Measurements from ENCODE around the gene DDX17. TPM values are rescaled to one million over a fixed set of nuclear protein-coding genes. Genes with fewer than 3 reads are reported as not detected.

The DDX17 gene
- polyA plus RNA-seq, 1 donor from 2014 or later, result 996 TPM

- no peaks in the 10 kb centered on the region for H3K9me2 ChIP-seq (ENCODE audit: insufficient read depth, low read length)
- H4K20me1 ChIP-seq (ENCODE audit: insufficient read depth), result no peaks in the 10 kb centered on the region
- no peaks in the 10 kb centered on the region for H3K27me3 ChIP-seq (ENCODE audit: insufficient read depth, low read depth, low read length)
- no peak overlapping the region for H2AFZ ChIP-seq (ENCODE audit: low read depth, low read length)
- H3F3A ChIP-seq (ENCODE audit: insufficient read depth, low read length, poor library complexity, severe bottlenecking), result no peaks in the 10 kb centered on the region
- H3K9me3 ChIP-seq (ENCODE audit: low read length), result no peaks in the 10 kb centered on the region
- H3K9ac ChIP-seq (ENCODE audit: low read length), result no peak overlapping the region
- H3K27ac ChIP-seq (ENCODE audit: low read length), result no peak overlapping the region
- H3K36me3 ChIP-seq (ENCODE audit: insufficient read depth, low read length), result no peaks in the 10 kb centered on the region
- TF ChIP-seq REST (IDR thresholded peaks at IDR 0.05; ENCODE audit: borderline replicate concordance) (no peak), SMC3 (conservative IDR thresholded peaks at IDR 0.05; ENCODE audit: poor library complexity) (no peak), EP300 (conservative IDR thresholded peaks at IDR 0.05; ENCODE audit: poor library complexity, severe bottlenecking) (no peak), RAD21 (conservative IDR thresholded peaks at IDR 0.05) (no peak), EZH2 (IDR thresholded peaks at IDR 0.05; ENCODE audit: borderline replicate concordance, insufficient read depth, low read length, poor library complexity, severe bottlenecking) (no peak), TAF1 (IDR thresholded peaks at IDR 0.05; ENCODE audit: low read depth) (no peak), MXI1 (conservative IDR thresholded peaks at IDR 0.05; ENCODE audit: poor library complexity, severe bottlenecking) (no peak), CTCF (IDR thresholded peaks at IDR 0.05; ENCODE audit: poor library complexity, severe bottlenecking) (no peak), POLR2AphosphoS5 (IDR thresholded peaks at IDR 0.05) (no peak)
- H3K4me3 ChIP-seq (ENCODE audit: low read length), result no peak overlapping the region
- no peak overlapping the region for H3K4me2 ChIP-seq (ENCODE audit: low read length)
- no peaks in the 10 kb centered on the region for H3K79me2 ChIP-seq (replicated peaks; ENCODE audit: insufficient read depth, low read length)
These were observed 60.0 kb downstream of the DDX17 start for GRCh38 chr22:38446018-38446601.

DNA sequence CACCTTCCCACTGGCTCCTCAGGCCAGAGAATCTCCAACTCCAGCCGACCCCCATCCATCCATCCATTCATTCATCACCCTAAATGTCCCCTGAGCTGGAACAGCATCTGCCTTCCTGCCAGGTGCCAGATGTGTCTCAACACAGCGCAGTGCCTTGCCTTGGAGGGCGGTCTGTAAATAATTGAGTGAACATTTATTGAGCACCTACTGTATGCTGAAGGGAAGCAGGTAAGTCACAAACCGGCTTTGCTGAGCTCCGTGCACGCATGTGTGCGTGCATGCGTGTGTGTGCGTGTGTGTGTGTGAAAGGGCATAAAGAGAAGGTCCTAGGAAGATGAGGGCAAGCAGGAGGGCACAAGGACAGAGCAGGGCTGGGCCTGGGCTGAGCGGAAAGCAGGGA is 61.3 kb downstream of the DDX17 start:
- no peak overlapping the region for H3K4me3 ChIP-seq (ENCODE audit: low read length)
- no peak for TF ChIP-seq EP300 (conservative IDR thresholded peaks at IDR 0.05; ENCODE audit: poor library complexity, severe bottlenecking)
- TF ChIP-seq CTCF (IDR thresholded peaks at IDR 0.05; ENCODE audit: poor library complexity, severe bottlenecking), result no peak
- no peak for TF ChIP-seq SMC3 (conservative IDR thresholded peaks at IDR 0.05; ENCODE audit: poor library complexity)
- no peak for TF ChIP-seq RAD21 (conservative IDR thresholded peaks at IDR 0.05)
- no peak for TF ChIP-seq POLR2AphosphoS5 (IDR thresholded peaks at IDR 0.05)
- TF ChIP-seq TAF1 (IDR thresholded peaks at IDR 0.05; ENCODE audit: low read depth), result no peak
- TF ChIP-seq MXI1 (conservative IDR thresholded peaks at IDR 0.05; ENCODE audit: poor library complexity, severe bottlenecking), result no peak
- TF ChIP-seq REST (IDR thresholded peaks at IDR 0.05; ENCODE audit: borderline replicate concordance), result no peak
- no peaks in the 10 kb centered on the region for H3K9me2 ChIP-seq (ENCODE audit: insufficient read depth, low read length)
- no peak overlapping the region for H2AFZ ChIP-seq (ENCODE audit: low read depth, low read length)
- H3K9me3 ChIP-seq (ENCODE audit: low read length), result no peaks in the 10 kb centered on the region
- no peaks in the 10 kb centered on the region for H3K79me2 ChIP-seq (replicated peaks; ENCODE audit: insufficient read depth, low read length)
- H3K27ac ChIP-seq (ENCODE audit: low read length), result no peak overlapping the region
- H3F3A ChIP-seq (ENCODE audit: insufficient read depth, low read length, poor library complexity, severe bottlenecking), result no peaks in the 10 kb centered on the region
- no peak overlapping the region for H3K9ac ChIP-seq (ENCODE audit: low read length)
- H3K27me3 ChIP-seq (ENCODE audit: insufficient read depth, low read depth, low read length), result no peaks in the 10 kb centered on the region
- H3K36me3 ChIP-seq (ENCODE audit: insufficient read depth, low read length), result no peaks in the 10 kb centered on the region
- no peaks in the 10 kb centered on the region for H4K20me1 ChIP-seq (ENCODE audit: insufficient read depth)
- H3K4me2 ChIP-seq (ENCODE audit: low read length), result no peak overlapping the region

Data from neural cell (in vitro differentiated cells).